HepG2 (cell line): ENCODE results near the gene ATP2A2. TPM values are rescaled to one million over a fixed set of nuclear protein-coding genes. Genes with fewer than 3 reads are reported as not detected.

Experiments used
- ATF4 ChIP-seq, 2 experiments: fragments of 450-650 bp in 1 of 2; sonication (generic) in 1 of 2; formaldehyde crosslinking; IDR thresholded peaks; 2 replicates each; pipeline versions ENCODE4 v1.5.0 to v1.8.0; 2020 to 2022; ENCODE audit warnings: mild to moderate bottlenecking in 1 of 2, missing genetic modification reagents in 1 of 2
- MZF1 ChIP-seq: sonication (generic); formaldehyde crosslinking; IDR thresholded peaks from 2 replicates; pipeline ENCODE4 v1.8.1; 2023; ENCODE audit warnings: mild to moderate bottlenecking, missing genetic modification reagents, borderline replicate concordance
- NONO ChIP-seq, 2 experiments: fragments of 450-650 bp in 1 of 2; sonication (generic) in 1 of 2; formaldehyde crosslinking in 1 of 2; IDR thresholded peaks in 1 of 2; conservative IDR thresholded peaks in 1 of 2; 2 replicates each; pipeline versions ENCODE4 v1.6.1 to v1.8.0; 2017 to 2022; ENCODE audit warnings: mild to moderate bottlenecking in 1 of 2, missing genetic modification reagents in 1 of 2, moderate library complexity in 1 of 2
- PBX2 ChIP-seq: IDR thresholded peaks from 2 replicates; pipeline ENCODE4 v1.6.1; 2016; ENCODE audit warnings: control low read depth
- REST ChIP-seq, 2 experiments: IDR thresholded peaks; 2 replicates each; pipeline ENCODE4 v1.6.1; 2011 to 2012; ENCODE audit warnings: low read length in 2 of 2, borderline replicate concordance in 1 of 2, low read depth in 1 of 2, mild to moderate bottlenecking in 1 of 2, moderate library complexity in 1 of 2
- SP1 ChIP-seq, 2 experiments: fragments of 450-650 bp in 1 of 2; sonication (generic) in 1 of 2; formaldehyde crosslinking in 1 of 2; IDR thresholded peaks; 2 replicates each; pipeline versions ENCODE4 v1.4.0 to v1.6.1; 2016 to 2020; ENCODE audit warnings: missing genetic modification reagents in 1 of 2
- TFDP1 ChIP-seq: IDR thresholded peaks from 2 replicates; pipeline ENCODE4 v1.6.1; 2016; ENCODE audit warnings: missing compliant biosample characterization, missing genetic modification reagents, borderline replicate concordance
- TMF1 ChIP-seq: sonication (generic); formaldehyde crosslinking; IDR thresholded peaks from 2 replicates; pipeline ENCODE4 v1.8.1; 2022; ENCODE audit warnings: low read depth, missing genetic modification reagents
- TRIM22 ChIP-seq: fragments of 450-650 bp; IDR thresholded peaks from 2 replicates; pipeline ENCODE4 v1.6.1; 2017
- ZMYM3 ChIP-seq: sonication (generic); formaldehyde crosslinking; IDR thresholded peaks from 2 replicates; pipeline ENCODE4 v1.5.1; 2020; ENCODE audit warnings: mild to moderate bottlenecking, missing genetic modification reagents
- ZNF30 ChIP-seq: sonication (generic); formaldehyde crosslinking; IDR thresholded peaks from 2 replicates; pipeline ENCODE4 v1.5.0; 2020; ENCODE audit warnings: mild to moderate bottlenecking, missing genetic modification reagents
- ZNF513 ChIP-seq: sonication (generic); formaldehyde crosslinking; conservative IDR thresholded peaks from 2 replicates; pipeline ENCODE4 v1.5.0; 2020; ENCODE audit warnings: missing genetic modification reagents
- ZNF562 ChIP-seq: sonication (generic); formaldehyde crosslinking; IDR thresholded peaks from 2 replicates; pipeline ENCODE4 v1.8.0; 2022; ENCODE audit warnings: missing genetic modification reagents, borderline replicate concordance
- ZNF816 ChIP-seq: sonication (generic); formaldehyde crosslinking; IDR thresholded peaks from 2 replicates; pipeline ENCODE4 v1.8.0; 2022; ENCODE audit warnings: missing genetic modification reagents, mild to moderate bottlenecking, borderline replicate concordance
- ZSCAN20 ChIP-seq: sonication (generic); formaldehyde crosslinking; IDR thresholded peaks from 2 replicates; pipeline ENCODE4 v1.4.0; 2020; ENCODE audit warnings: missing genetic modification reagents, mild to moderate bottlenecking, borderline replicate concordance
- polyA plus RNA-seq, 8 experiments: library from polyadenylated mRNA; depleted of rRNA in 3 of 8; stranded (reverse) in 7 of 8; unstranded in 1 of 8; fragments of >200 nt; fragmentation: Illumina TruSeq in 4 of 8; extraction: Trizol in 4 of 8; gene quantifications; 2 replicates each; pipeline versions ENCODE4 v1.2.1 to v1.2.3, GENCODE V29; 2011 to 2016; ENCODE audit warnings: low read depth in 4 of 8, missing spikeins in 1 of 8, mixed read lengths in 1 of 8; ENCODE audit not compliant: insufficient read depth in 1 of 8
- total RNA-seq, 5 experiments: library from RNA; depleted of rRNA; stranded (reverse); fragments of >200 nt; fragmentation: Illumina TruSeq; extraction: Trizol; gene quantifications; 2 replicates each; pipeline ENCODE4 v1.2.3, GENCODE V29; 2016; ENCODE audit warnings: low read depth in 1 of 5

Gene ATP2A2
- total and polyA plus RNA-seq, 2 of the 13 experiments (the other 11 are each of a cell fraction or from before 2014, with no cell fraction given) = 35.4 to 85.5 TPM

- TF ChIP-seq TFDP1 (CRISPR knock-in tag) = 0 out of 2 replicates have a peak, but pooled peaks have one; percentile 7
- TF ChIP-seq ZNF513 (CRISPR knock-in tag) = no peak
- no peak for TF ChIP-seq ZSCAN20 (CRISPR knock-in tag)
- peak; percentile 81 for TF ChIP-seq ZMYM3
- no peak for TF ChIP-seq NONO (IDR thresholded peaks at IDR 0.05)
- TF ChIP-seq NONO (CRISPR knock-in tag; conservative IDR thresholded peaks at IDR 0.05) = peak; percentile 38
- no peak; a peak in 1 of 4 replicates for TF ChIP-seq ATF4 (CRISPR knock-in tag; IDR thresholded peaks at IDR 0.05)
- TF ChIP-seq ZNF30 (CRISPR knock-in tag) = no peak
- no peak for TF ChIP-seq REST (IDR thresholded peaks at IDR 0.05; ENCODE audit: borderline replicate concordance in 1 of 2, low read depth in 1 of 2, low read length in 2 of 2)
- TF ChIP-seq TRIM22 = no peak
- TF ChIP-seq PBX2 = no peak
- TF ChIP-seq SP1 (IDR thresholded peaks at IDR 0.05) = no peak
- no peak for TF ChIP-seq SP1 (CRISPR knock-in tag; IDR thresholded peaks at IDR 0.05)
- TF ChIP-seq MZF1 (CRISPR knock-in tag) = no peak
- no peak; the same call in 1 of the 2 replicates for TF ChIP-seq ZNF816
- no peak for TF ChIP-seq ZNF562 (CRISPR knock-in tag)
- no peak for TF ChIP-seq TMF1 (CRISPR knock-in tag)
These were observed 33.5 kb upstream of the ATP2A2 start (continued) for GRCh38 chr12:110247340-110248095.
